ENCODE data around the gene TKT.
"Not testable (repeated sequence)": the region's sequence is repeated elsewhere in the genome, so short reads cannot be mapped to it uniquely, and the experiment has no call there.

TKT gene

DNA sequence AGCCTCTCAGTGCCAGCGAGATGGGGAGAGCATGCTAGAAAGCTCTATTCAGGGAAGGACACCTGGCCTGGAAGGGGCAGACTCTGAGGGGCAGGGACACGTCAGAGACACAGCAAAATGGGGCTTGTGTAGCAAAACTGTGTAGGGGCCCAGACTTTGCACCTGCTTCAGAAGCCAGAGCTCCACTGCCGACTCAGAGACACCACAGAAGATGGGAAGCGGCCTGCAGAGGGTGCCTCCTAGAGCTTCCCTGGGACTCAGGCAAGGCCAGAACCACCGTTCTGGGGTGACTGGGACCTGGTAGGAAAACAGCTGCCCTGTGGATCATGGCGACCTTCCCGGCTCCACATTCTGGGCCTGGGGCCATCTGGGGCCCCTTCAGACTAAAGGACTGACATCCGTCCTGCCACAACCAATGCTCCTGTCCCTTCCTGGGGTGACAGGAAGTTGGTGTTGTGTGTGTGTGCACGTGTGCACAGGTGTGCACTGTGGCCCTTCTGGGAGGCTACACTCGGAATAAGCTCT is 17.4 kb upstream of the TKT start:
- Histone ChIP-seq H3K27me3 (ENCODE audit: insufficient read depth, poor library complexity, severe bottlenecking) (no peaks in the 10 kb centered on the region), H3K4me3 (replicated peaks; ENCODE audit: insufficient read depth, low read length) (no peak overlapping the region), H3K27ac (replicated peaks) (no peak overlapping the region)
- TF ChIP-seq, protein P1, sequence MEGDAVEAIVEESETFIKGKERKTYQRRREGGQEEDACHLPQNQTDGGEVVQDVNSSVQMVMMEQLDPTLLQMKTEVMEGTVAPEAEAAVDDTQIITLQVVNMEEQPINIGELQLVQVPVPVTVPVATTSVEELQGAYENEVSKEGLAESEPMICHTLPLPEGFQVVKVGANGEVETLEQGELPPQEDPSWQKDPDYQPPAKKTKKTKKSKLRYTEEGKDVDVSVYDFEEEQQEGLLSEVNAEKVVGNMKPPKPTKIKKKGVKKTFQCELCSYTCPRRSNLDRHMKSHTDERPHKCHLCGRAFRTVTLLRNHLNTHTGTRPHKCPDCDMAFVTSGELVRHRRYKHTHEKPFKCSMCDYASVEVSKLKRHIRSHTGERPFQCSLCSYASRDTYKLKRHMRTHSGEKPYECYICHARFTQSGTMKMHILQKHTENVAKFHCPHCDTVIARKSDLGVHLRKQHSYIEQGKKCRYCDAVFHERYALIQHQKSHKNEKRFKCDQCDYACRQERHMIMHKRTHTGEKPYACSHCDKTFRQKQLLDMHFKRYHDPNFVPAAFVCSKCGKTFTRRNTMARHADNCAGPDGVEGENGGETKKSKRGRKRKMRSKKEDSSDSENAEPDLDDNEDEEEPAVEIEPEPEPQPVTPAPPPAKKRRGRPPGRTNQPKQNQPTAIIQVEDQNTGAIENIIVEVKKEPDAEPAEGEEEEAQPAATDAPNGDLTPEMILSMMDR (IDR thresholded peaks at IDR 0.05; ENCODE audit: insufficient read depth, low read length) = no peak
- TF ChIP-seq, protein P2, sequence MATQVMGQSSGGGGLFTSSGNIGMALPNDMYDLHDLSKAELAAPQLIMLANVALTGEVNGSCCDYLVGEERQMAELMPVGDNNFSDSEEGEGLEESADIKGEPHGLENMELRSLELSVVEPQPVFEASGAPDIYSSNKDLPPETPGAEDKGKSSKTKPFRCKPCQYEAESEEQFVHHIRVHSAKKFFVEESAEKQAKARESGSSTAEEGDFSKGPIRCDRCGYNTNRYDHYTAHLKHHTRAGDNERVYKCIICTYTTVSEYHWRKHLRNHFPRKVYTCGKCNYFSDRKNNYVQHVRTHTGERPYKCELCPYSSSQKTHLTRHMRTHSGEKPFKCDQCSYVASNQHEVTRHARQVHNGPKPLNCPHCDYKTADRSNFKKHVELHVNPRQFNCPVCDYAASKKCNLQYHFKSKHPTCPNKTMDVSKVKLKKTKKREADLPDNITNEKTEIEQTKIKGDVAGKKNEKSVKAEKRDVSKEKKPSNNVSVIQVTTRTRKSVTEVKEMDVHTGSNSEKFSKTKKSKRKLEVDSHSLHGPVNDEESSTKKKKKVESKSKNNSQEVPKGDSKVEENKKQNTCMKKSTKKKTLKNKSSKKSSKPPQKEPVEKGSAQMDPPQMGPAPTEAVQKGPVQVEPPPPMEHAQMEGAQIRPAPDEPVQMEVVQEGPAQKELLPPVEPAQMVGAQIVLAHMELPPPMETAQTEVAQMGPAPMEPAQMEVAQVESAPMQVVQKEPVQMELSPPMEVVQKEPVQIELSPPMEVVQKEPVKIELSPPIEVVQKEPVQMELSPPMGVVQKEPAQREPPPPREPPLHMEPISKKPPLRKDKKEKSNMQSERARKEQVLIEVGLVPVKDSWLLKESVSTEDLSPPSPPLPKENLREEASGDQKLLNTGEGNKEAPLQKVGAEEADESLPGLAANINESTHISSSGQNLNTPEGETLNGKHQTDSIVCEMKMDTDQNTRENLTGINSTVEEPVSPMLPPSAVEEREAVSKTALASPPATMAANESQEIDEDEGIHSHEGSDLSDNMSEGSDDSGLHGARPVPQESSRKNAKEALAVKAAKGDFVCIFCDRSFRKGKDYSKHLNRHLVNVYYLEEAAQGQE (IDR thresholded peaks at IDR 0.05; ENCODE audit: insufficient replicate concordance, low read depth) = no peak
- TF ChIP-seq GABPA (IDR thresholded peaks at IDR 0.05; ENCODE audit: low read depth) = no peak
- no peak for TF ChIP-seq SPI1 (IDR thresholded peaks at IDR 0.05; ENCODE audit: borderline replicate concordance, low read depth)
- DNase-seq (ENCODE audit: low read depth in 1 of 2, low spot score in 1 of 2) = no peak

DNA sequence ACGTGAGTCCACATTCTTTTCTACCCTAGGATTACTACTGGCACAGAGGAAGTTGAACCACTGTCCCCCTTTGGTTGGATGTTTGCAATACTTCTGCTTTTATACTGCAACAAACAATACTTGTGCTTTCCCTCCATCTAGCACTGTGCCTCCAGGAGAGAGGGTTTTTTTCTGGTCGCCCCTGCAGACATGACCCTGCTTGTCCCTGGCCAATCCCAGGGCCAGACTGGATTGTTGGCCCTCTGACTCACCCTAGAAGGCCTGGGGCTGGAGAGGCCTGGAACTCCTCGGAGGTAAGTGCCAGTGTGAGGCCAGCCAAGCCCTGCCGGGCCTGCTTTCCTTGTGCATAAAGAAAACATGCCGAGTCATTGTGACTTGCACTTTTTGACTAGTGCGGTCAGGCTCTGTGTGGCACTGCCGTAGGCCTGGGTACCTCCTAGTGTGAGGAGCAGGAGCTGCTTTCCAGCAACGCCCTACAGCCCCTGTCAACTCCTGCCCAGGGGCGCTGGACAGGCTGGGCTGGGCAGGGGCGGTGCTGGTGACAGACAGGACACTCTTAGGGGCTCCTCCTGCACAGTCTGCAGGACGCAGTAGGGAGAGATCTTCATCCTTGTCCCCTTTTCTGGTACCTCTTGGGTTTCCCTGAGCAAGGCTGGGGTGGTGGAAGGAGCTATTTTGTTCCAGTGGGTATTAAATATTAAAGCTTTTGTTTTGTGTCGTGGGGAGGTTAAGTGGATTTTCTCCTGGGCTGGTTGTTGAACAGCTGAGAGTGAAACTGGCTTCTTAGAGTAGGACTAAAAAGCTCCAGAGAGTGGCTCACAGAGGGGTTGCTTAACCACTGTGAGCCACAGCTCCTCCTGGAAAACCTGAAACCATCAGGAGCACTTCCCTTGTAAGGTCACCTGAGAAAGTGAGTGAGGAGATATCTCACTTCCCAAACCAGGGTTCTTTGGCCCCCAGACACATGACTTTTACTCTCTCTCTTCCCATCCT is 14.4 kb upstream of the TKT start:
- TF ChIP-seq, protein P1 (IDR thresholded peaks at IDR 0.05; ENCODE audit: insufficient read depth, low read length) = no peak
- TF ChIP-seq SPI1 (IDR thresholded peaks at IDR 0.05; ENCODE audit: borderline replicate concordance, low read depth) = peak; percentile 78; the same call in 1 of the 2 replicates
- TF ChIP-seq POLR2AphosphoS5 (IDR thresholded peaks at IDR 0.05; ENCODE audit: low read depth) = peak; percentile 54
- no peaks in the 10 kb centered on the region for H3K27me3 ChIP-seq (ENCODE audit: insufficient read depth, poor library complexity, severe bottlenecking)
- H3K4me3 ChIP-seq (replicated peaks; ENCODE audit: insufficient read depth, low read length) = peak overlapping the region; percentile 38
- DNase-seq (ENCODE audit: low read depth in 1 of 2, low spot score in 1 of 2) = peak; percentile 91 to 97
- H3K27ac ChIP-seq (replicated peaks) = peak overlapping the region; percentile 90

DNA sequence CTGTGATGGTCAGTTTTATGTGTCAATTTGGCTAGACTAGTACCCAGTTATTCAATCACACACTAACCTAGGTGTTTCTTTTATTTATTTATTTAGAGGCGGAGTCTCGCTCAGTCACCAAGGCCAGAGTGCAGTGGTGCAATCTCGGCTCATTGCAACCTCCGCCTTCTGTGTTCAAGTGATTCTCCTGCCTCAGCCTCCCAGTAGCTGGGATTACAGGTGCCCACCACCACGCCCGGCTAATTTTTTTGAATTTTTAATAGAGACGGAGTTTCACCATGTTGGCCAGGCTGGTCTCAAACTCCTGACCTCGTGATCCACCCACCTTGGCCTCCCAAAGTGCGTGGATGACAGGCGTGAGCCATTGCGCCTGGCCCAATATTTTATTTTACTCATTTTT is 13.4 kb upstream of the TKT start:
- not testable (repeated sequence) for H3K27me3 ChIP-seq (ENCODE audit: insufficient read depth, poor library complexity, severe bottlenecking); DNase-seq (ENCODE audit: low read depth in 1 of 2, low spot score in 1 of 2); H3K4me3 ChIP-seq (replicated peaks; ENCODE audit: insufficient read depth, low read length)
- peak overlapping the region; percentile 90 for H3K27ac ChIP-seq (replicated peaks)

DNA sequence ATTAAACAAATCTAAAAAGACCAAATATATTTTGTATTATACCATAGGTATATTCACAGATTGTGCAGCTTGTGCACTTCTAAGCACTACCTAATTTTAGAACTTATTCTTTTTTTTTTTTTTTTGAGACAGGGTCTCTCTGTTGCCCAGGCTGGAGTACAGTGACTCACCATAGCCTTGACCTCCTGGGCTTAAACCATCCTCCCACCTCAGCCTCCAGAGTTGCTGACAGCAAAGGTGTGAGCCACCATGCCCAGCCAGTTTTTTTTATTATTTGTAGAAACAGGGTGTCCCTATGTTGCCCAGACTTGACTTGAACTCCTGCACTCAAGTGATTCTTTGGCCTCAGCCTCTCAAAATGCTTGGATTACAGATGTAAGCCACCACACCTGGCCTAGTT is 11.9 kb upstream of the TKT start:
- Histone ChIP-seq H3K4me3 (replicated peaks; ENCODE audit: insufficient read depth, low read length) (no peak overlapping the region), H3K27ac (replicated peaks) (peak overlapping the region; percentile 90), H3K27me3 (ENCODE audit: insufficient read depth, poor library complexity, severe bottlenecking) (no peaks in the 10 kb centered on the region)
- no peak for DNase-seq (ENCODE audit: low read depth in 1 of 2, low spot score in 1 of 2)
- TF ChIP-seq POLR2AphosphoS5 (IDR thresholded peaks at IDR 0.05; ENCODE audit: low read depth) (no peak), GABPA (IDR thresholded peaks at IDR 0.05; ENCODE audit: low read depth) (no peak), SPI1 (IDR thresholded peaks at IDR 0.05; ENCODE audit: borderline replicate concordance, low read depth) (no peak)
- TF ChIP-seq, protein P2 (IDR thresholded peaks at IDR 0.05; ENCODE audit: insufficient replicate concordance, low read depth) = no peak
- TF ChIP-seq, protein P1 (IDR thresholded peaks at IDR 0.05; ENCODE audit: insufficient read depth, low read length) = no peak

Measured in HL-60 (cell line).